CD4-positive, alpha-beta T cell treated with Interleukin-2 at 100 ng/mL for 4 hours (primary cell): Measurements from ENCODE around the gene DOHH.

Experiments used
- DNase-seq: peaks from one replicate; pipeline ENCODE4 v3.0.0-alpha.2; 2020; ENCODE audit warnings: low spot score

Gene DOHH

DNA sequence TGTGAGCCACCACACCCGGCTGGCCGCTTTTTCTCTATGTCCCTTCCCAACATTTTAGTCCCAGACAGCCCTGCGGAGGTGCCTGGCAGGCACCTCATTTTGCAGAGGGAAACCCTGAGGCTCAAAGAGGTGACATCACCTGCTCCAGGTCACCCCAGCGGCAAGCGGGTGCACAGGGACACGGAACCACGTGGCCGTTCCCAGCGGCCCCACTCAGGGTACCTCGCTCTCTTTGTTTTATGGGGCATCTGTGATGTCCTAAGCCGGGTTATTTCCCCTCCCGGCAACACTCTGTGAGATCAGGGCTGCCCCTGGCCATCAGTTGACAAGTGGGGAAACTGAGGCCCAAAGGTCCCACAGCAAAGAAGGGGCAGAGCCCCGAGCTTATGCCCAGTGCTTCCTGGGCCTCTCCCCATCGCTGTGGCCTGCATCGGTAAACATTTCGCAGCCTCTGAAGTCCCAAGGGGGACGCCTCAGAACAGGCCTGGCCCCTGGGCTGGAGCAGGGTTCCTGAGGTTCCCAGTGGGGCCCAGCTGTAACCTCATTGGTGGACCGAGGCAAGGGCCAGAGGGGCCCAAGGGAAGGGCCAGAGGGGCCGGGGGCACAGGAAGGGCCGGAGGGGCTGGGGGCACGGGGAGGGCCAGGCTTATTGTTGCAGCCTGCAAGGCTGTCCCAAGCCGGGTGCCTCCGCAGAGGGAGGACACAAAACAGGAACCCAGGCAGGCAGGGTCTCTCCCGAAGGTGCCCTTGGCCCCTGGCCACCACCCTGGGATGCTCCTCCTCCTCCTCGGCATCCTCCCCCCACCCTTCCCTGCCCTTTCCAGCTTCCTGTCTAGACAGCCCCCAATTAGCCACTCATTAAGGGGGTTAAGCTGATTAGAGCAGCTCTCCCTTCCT, 59.1 kb downstream of the DOHH start:
- no peak for DNase-seq
